ENCODE results near the gene POLR2E. TPM values are rescaled to one million over a fixed set of nuclear protein-coding genes. Genes with fewer than 3 reads are reported as not detected.

POLR2E gene
- total RNA-seq, 1 experiment from 2014 or later, result 343 TPM

DNA sequence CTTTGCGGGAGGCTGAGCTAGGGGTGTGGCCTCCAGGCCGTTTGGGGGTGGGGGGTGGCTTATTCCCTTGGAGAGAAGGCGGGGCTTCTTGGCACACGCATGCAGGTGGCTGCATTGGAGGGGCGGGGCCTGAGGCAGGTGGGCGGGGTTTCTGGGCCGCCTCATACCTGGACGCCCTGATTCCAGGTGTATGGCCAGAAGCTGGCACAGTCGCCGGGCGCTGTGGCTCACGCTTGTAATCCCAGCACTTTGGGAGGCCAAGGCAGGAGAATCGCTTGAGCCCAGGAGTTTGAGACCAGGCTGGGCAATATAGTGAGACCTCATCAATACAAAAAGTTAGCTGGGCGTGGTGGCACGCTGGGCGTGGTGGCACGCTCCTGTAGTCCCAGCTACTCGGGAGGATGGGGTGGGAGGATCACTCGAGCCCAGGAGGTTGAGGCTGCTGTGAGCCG is 47.5 kb downstream of the POLR2E start:
- no peak for DNase-seq (ENCODE audit: low spot score)
- Histone ChIP-seq H3K27ac (ENCODE audit: low read depth, low read length, poor library complexity, severe bottlenecking) (no peak overlapping the region), H3K27me3 (replicated peaks; ENCODE audit: insufficient read depth, low read depth, low read length, poor library complexity) (no peaks in the 10 kb centered on the region), H3K9me3 (ENCODE audit: low read depth, low read length, poor library complexity, severe bottlenecking) (no peaks in the 10 kb centered on the region), H3K4me3 (ENCODE audit: low read depth, low read length, poor library complexity, severe bottlenecking) (no peak overlapping the region), H3K4me1 (ENCODE audit: insufficient read depth, low read length, poor library complexity, severe bottlenecking) (peaks cover 9% of the 10 kb centered on the region), H3K36me3 (ENCODE audit: insufficient read depth, low read length, poor library complexity, severe bottlenecking) (no peaks in the 10 kb centered on the region)
- intact Hi-C loops (cut with micrococcal nuclease; ENCODE audit: unreplicated experiment), result no loop called here
- BruUV-seq (replicated peaks), result no TSS peak
- TF ChIP-seq, protein P1, sequence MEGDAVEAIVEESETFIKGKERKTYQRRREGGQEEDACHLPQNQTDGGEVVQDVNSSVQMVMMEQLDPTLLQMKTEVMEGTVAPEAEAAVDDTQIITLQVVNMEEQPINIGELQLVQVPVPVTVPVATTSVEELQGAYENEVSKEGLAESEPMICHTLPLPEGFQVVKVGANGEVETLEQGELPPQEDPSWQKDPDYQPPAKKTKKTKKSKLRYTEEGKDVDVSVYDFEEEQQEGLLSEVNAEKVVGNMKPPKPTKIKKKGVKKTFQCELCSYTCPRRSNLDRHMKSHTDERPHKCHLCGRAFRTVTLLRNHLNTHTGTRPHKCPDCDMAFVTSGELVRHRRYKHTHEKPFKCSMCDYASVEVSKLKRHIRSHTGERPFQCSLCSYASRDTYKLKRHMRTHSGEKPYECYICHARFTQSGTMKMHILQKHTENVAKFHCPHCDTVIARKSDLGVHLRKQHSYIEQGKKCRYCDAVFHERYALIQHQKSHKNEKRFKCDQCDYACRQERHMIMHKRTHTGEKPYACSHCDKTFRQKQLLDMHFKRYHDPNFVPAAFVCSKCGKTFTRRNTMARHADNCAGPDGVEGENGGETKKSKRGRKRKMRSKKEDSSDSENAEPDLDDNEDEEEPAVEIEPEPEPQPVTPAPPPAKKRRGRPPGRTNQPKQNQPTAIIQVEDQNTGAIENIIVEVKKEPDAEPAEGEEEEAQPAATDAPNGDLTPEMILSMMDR (conservative IDR thresholded peaks at IDR 0.05; ENCODE audit: low read depth, low read length), result no peak
- TF ChIP-seq EZH2 (IDR thresholded peaks at IDR 0.05; ENCODE audit: borderline replicate concordance, low read depth, low read length, poor library complexity, severe bottlenecking), result no peak
- CTCF ChIA-PET, result no interaction called here
- POLR2A ChIA-PET (ENCODE audit: low non-redundant PET), result no interaction called here

DNA sequence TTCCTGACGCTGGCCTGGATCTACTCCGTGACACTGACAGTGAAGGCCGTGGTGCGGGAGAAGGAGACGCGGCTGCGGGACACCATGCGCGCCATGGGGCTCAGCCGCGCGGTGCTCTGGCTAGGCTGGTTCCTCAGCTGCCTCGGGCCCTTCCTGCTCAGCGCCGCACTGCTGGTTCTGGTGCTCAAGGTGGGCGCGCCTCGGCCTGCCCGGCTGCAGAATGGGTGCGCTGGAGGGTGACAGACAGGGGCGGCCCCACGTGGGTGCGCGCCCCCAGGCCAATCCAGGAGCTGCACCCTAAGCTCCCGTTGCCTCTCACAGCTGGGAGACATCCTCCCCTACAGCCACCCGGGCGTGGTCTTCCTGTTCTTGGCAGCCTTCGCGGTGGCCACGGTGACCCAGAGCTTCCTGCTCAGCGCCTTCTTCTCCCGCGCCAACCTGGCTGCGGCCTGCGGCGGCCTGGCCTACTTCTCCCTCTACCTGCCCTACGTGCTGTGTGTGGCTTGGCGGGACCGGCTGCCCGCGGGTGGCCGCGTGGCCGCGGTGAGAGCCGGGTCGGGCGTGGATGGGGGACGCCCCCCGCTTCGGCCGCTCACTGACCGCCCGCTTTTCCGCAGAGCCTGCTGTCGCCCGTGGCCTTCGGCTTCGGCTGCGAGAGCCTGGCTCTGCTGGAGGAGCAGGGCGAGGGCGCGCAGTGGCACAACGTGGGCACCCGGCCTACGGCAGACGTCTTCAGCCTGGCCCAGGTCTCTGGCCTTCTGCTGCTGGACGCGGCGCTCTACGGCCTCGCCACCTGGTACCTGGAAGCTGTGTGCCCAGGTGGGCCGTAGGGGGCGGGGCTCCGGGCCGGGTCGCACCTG is 48.1 kb downstream of the POLR2E start:
- peaks cover 15% of the 10 kb centered on the region for H3K4me1 ChIP-seq (ENCODE audit: insufficient read depth, low read length, poor library complexity, severe bottlenecking)
- intact Hi-C loops (cut with micrococcal nuclease; ENCODE audit: unreplicated experiment), result no loop called here
- no peak overlapping the region for H3K27ac ChIP-seq (ENCODE audit: low read depth, low read length, poor library complexity, severe bottlenecking)
- H3K27me3 ChIP-seq (replicated peaks; ENCODE audit: insufficient read depth, low read depth, low read length, poor library complexity), result no peaks in the 10 kb centered on the region
- no peak overlapping the region for H3K4me3 ChIP-seq (ENCODE audit: low read depth, low read length, poor library complexity, severe bottlenecking)
- no peaks in the 10 kb centered on the region for H3K36me3 ChIP-seq (ENCODE audit: insufficient read depth, low read length, poor library complexity, severe bottlenecking)
- ChIA-PET POLR2A (ENCODE audit: low non-redundant PET) (no interaction called here), CTCF (no interaction called here)
- no peaks in the 10 kb centered on the region for H3K9me3 ChIP-seq (ENCODE audit: low read depth, low read length, poor library complexity, severe bottlenecking)
- no TSS peak for BruUV-seq (replicated peaks)
- TF ChIP-seq, protein P1 (conservative IDR thresholded peaks at IDR 0.05; ENCODE audit: low read depth, low read length), result no peak
- TF ChIP-seq EZH2 (IDR thresholded peaks at IDR 0.05; ENCODE audit: borderline replicate concordance, low read depth, low read length, poor library complexity, severe bottlenecking), result no peak
- DNase-seq (ENCODE audit: low spot score), result no peak

DNA sequence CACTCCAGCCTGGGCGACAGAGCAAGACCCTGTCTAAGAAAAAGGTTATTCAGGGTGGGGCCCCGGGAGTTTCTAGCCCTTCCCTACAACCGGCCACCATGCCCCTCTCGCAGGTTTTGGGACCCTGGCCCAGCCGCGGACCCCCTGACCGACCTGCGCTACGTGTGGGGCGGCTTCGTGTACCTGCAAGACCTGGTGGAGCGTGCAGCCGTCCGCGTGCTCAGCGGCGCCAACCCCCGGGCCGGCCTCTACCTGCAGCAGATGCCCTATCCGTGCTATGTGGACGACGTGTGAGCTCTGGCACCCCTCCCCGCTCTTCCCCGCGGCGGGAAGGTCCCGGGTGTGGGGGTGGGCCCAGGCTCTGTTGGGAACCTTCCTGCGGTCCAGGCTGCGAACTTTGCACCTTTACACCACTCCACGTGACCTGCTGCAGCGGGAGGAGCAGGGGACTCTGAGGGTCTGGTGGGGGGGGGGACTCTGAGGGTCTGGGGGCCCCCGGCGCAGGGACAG is 49.0 kb downstream of the POLR2E start:
- DNase-seq (ENCODE audit: low spot score), result no peak
- peaks cover 24% of the 10 kb centered on the region for H3K4me1 ChIP-seq (ENCODE audit: insufficient read depth, low read length, poor library complexity, severe bottlenecking)
- intact Hi-C loops (cut with micrococcal nuclease; ENCODE audit: unreplicated experiment), result no loop called here
- no peak overlapping the region for H3K27ac ChIP-seq (ENCODE audit: low read depth, low read length, poor library complexity, severe bottlenecking)
- H3K27me3 ChIP-seq (replicated peaks; ENCODE audit: insufficient read depth, low read depth, low read length, poor library complexity), result no peaks in the 10 kb centered on the region
- no peak overlapping the region for H3K4me3 ChIP-seq (ENCODE audit: low read depth, low read length, poor library complexity, severe bottlenecking)
- TF ChIP-seq EZH2 (IDR thresholded peaks at IDR 0.05; ENCODE audit: borderline replicate concordance, low read depth, low read length, poor library complexity, severe bottlenecking), result no peak
- TF ChIP-seq, protein P1 (conservative IDR thresholded peaks at IDR 0.05; ENCODE audit: low read depth, low read length), result no peak
- no peaks in the 10 kb centered on the region for H3K9me3 ChIP-seq (ENCODE audit: low read depth, low read length, poor library complexity, severe bottlenecking)
- CTCF ChIA-PET, result no interaction called here
- H3K36me3 ChIP-seq (ENCODE audit: insufficient read depth, low read length, poor library complexity, severe bottlenecking), result no peaks in the 10 kb centered on the region
- BruUV-seq (replicated peaks), result no TSS peak
- POLR2A ChIA-PET (ENCODE audit: low non-redundant PET), result no interaction called here

Measured in A673 (cell line).